SIG-M5 treated with dmso at 0.1 percent for 504 hours (cell line): ENCODE measurements around the gene ARHGAP26.
A peak's percentile ranks its signal among the peaks of the same experiment; 100 is the strongest.

Experiments used
- DNase-seq: peaks from one replicate; lab custom pipeline; 2025; ENCODE audit not compliant: unreplicated experiment; lab: John Stamatoyannopoulos, UW

ARHGAP26 gene

DNA sequence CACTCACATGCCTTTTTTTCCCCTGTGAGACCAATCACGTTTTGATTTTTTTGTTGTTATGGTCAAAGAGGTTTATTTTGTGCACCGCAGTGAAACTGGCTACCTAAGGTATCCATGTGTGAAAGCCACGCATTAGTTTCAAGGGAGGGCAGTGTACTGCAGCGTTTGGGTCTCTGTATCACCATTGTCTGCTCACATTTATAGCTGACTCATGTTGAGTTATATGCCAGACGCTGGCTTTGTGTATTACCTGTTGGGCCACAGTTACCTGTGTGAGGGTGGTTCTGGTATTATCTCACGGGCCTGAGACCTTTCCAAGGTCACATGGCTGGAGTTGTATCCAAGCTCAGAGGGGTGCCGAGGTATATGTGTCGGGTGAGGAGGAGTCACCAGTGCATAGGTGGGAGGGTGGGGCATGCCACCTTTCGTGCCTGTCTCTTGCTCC, 75.8 kb downstream of the ARHGAP26 start:
- no peak for DNase-seq

DNA sequence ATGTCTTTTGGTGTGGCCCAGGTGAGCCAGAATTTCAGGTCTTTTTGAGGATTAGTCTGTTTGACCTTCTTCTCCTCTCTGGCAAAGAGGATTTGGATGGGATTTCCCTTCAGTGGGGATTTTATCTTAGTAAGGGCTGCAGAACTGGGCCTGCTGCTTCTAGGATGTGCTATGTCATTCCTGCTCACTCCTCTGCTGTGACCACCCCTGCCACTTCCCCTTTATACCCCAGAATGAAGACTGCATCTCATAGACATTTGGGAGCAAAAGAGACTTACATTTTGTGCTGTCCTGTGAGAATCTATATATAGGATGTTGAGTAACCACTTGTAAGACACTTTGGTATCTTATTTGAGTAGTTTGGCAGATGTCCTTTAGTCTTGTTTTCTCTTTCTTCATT, 76.2 kb downstream of the ARHGAP26 start:
- peak; percentile 90 for DNase-seq

- no peak for DNase-seq
Observed at GRCh38 chr5:142847898-142848790, 78.0 kb downstream of the ARHGAP26 start.

- DNase-seq = no peak
Observed at GRCh38 chr5:142849466-142849865, 79.3 kb downstream of the ARHGAP26 start.

GRCh38 chr5:142849880-142850279, 79.7 kb downstream of the ARHGAP26 start:
- no peak for DNase-seq

- no peak for DNase-seq
Observed at GRCh38 chr5:142851731-142852130, 81.6 kb downstream of the ARHGAP26 start.

DNA sequence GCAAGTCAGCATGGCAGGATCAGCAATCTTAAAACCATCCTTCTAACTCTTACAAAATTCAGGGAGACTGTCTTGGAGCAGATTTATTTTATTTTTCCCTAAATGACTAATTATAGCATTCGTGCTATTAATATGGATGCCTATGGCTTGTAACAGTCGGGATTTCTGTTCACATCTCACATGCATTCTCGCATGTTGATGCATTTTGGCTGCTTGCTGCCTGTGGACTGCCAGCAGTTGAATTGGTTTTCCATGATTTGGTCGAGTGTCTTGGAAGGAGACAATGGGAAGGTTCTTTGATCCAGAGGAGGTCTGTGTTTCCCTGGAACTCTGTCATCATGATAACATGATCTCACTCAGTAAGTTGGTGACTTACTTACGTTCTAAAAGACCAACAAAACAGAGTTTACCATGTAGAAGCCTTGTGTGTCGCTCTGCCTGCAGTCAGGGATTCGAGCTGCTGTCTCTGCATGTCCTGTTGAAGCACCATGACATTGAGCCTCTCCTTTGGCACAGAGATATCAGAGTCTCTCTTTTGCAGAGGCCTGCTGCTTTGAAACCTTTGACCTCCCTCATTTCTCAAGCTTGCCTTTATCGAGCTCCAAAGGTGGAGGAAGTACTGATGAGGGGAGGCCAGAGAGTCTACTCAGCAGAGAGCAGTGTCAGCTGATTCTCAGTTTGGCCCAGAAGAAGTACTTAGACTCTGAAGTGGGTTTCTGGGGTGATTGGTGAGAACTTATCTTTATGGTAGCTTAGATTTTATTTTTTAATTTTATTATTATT, 82.4 kb downstream of the ARHGAP26 start:
- DNase-seq = no peak

DNA sequence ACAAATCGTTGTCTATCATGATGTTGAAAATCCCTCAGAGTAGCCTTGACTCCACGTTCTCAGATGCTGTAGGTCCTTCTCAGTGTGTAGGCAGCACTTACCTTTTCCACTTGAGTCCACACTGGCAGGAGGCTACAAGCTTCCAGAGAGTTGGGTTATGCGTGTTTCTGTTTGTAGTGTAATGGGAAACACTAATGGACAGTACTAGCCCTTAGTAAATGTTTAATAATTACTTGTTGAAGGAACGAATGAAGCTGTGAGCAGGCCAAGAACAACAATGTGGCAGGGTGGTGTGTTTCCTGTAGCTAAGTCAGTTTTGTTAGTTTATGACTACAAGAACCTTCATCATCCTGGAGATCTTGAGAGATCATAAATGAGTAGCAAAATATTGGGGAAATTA, 83.5 kb downstream of the ARHGAP26 start:
- DNase-seq = no peak

DNA sequence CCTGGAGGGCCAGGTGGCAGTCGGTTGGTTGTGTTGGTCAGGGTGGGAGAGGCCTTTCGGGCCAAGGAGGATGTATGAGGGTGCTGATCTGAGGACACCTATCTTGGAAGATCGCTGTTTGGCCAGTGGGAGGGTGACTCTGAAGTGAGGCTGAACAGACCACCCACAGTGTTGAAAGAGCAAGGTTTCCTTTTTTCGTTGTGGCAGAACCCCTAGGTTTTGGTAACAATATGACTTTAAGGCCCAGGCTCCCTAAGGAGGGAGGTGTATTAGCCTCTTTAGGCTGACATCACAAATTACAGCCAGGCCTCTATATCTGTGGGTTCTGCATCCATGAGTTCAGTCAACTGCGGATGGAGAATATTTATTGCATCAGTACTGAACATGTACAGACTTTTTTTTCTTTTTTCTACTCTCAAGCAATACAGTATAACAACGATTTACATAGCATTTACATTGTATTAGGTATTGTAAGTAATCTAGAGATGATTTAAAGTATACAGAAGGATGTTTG, 86.1 kb downstream of the ARHGAP26 start:
- DNase-seq = no peak

- no peak for DNase-seq
Observed at GRCh38 chr5:142857405-142857804, 87.2 kb downstream of the ARHGAP26 start.

GRCh38 chr5:142859037-142859436, 88.9 kb downstream of the ARHGAP26 start:
- DNase-seq = no peak

- DNase-seq = no peak
Observed at GRCh38 chr5:142860270-142860669, 90.1 kb downstream of the ARHGAP26 start.

DNA sequence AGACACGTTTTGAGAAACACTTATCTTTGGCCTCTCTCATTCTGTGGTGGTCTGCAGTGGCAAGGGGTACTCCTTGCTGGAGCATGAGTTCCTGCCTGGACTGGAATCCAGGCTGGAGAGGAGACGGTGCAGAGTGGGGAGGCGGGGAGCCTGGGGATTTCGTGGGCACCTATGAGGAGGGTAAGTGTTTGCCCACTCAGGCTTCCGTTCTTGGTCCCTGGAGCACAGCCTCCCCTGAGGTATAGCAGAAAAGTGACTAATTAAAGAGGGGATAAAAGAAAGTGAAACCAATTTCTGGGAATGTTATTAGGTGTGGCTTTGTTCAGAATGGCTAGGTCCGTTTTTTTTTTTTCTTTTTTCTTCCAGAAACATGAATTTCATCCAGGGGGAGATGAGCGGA, 90.8 kb downstream of the ARHGAP26 start:
- DNase-seq = no peak

DNA sequence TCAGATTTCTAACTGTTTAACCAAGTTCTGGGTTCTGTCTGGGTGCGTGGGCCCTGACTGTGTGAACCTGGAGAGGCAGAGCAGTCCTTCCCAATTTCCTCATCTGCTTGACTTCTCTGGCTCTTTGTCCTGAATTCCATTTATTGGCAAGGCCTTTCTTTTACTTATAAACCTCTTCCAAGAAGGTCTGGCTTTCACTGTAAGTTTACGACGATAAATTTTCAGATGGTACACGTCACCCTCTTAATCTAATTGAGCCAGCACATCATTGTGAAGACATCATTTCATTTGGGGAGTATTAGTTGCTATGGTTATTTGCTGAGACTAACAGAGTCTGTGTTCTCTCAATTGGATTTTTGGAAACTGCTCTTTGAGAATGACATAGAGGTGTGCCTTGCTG, 92.4 kb downstream of the ARHGAP26 start:
- no peak for DNase-seq

DNA sequence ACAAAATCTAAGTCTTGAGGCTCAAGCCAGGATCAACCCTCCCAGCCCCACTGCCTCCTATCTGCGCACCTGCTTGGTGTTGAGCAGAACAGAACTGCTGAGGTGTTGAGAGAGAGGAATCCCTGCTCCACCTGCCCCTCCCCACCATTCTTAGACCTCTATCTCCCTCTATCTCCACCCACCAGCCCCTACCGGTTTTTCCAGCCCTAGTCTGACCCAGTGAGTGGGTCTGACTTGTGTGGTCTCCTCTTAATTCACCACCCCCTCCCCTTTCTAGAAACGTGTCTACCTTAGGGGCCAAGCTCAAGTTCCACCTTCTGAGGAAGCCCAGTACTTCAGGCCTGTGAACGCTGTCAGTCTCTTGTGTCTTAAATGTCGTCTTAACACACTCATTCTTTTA, 93.7 kb downstream of the ARHGAP26 start:
- no peak for DNase-seq

- no peak for DNase-seq
Observed at GRCh38 chr5:142864290-142865260, 94.4 kb downstream of the ARHGAP26 start.

- no peak for DNase-seq
Observed at GRCh38 chr5:142865631-142866030, 95.5 kb downstream of the ARHGAP26 start.

DNA sequence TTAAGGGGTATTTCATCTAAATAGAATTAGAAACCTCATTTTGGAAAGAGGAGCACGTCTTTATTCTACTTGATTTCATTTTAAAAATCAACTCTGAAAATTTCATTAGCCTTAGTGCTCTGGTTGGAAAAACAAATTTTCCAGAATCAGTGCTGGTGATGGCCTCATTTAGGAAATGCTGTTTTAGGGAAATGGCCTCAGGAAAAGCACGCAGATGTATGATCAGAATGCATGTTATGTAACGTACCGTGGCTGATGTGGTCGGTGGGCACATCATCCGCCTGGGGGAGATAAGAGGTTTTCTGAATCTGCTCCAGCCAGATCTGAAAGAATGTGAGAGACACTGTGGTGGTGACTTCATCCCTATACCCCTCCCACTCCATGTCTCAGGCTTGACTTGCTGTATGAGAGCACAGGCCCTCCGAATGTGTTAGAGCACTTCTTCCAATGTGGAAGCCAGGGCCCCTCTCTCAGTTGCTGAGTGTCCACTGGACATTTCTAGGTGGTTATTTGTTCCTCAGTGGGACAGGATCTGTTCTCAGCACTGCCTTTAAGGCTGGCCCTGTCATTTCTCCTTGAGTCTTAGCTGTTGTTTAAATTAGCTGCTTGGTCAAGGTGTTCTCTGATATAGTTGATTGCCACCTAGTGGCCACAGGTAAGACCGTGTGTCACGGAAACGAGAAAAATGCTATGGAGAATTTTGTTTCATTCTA, 96.5 kb downstream of the ARHGAP26 start:
- peak; percentile 70 for DNase-seq

- no peak for DNase-seq
Observed at GRCh38 chr5:142869886-142870285, 99.7 kb downstream of the ARHGAP26 start.
